ENCODE measurements around the gene ZNF746.

Gene ZNF746

DNA sequence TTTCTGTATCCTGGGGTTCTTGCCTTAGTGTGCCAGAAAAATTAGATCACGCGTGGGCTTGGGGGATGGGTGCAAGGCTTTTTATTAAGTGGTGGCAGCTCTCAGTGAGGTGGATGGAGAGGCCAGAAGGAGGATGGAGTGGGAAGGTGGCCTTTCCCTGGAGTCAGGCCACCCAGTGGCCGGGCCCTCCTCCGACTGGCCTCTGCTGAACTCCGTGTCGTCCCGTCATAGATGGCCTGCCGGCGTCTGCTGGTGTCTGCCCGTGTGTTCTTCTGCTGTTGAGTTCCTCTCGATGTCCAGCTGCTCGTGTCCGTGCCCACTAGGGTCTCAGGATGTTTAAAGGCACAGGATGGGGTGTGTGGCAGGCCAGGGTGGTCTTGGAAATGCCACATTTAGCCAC lies 4.0 kb upstream of the ZNF746 start:
- no peak for DNase-seq (ENCODE audit: low spot score)
- Histone ChIP-seq H2BK15ac (ENCODE audit: low read length) (no peak overlapping the region), H2AK5ac (ENCODE audit: low read depth, low read length) (no peak overlapping the region), H3K36me3 (replicated peaks in 1 of 2; ENCODE audit: control insufficient read depth in 2 of 2, insufficient read depth in 2 of 2, low read length in 2 of 2) (no peaks in the 10 kb centered on the region), H2BK120ac (ENCODE audit: low read depth, low read length) (no peak overlapping the region), H4K91ac (ENCODE audit: low read depth, low read length, poor library complexity) (no peak overlapping the region), H3K4me2 (ENCODE audit: insufficient read depth, low read length, poor library complexity, severe bottlenecking) (peak overlapping the region; percentile 3), H3K9me3 (replicated peaks in 1 of 2; ENCODE audit: control insufficient read depth in 2 of 2, insufficient read depth in 1 of 2, low read depth in 1 of 2, low read length in 2 of 2) (peaks cover 0 to 2% of the 10 kb centered on the region in 2 donors), H3K14ac (ENCODE audit: low read length) (no peak overlapping the region), H3K9ac (ENCODE audit: low read depth, low read length, poor library complexity) (no peak overlapping the region), H2AFZ (ENCODE audit: low read length) (no peak overlapping the region), H3K4me3 (ENCODE audit: low read length in 2 of 2) (no peak overlapping the region), H2BK5ac (ENCODE audit: low read length) (no peak overlapping the region), H3K27ac (replicated peaks; ENCODE audit: low read length) (no peak overlapping the region), H4K8ac (ENCODE audit: low read depth, low read length) (peak overlapping the region; percentile 65), H3K27me3 (ENCODE audit: control insufficient read depth in 3 of 3, insufficient read depth in 3 of 3, low read depth in 1 of 3, low read length in 3 of 3) (peaks cover 0 to 44% (median 6%) of the 10 kb centered on the region in 3 experiments), H3K4ac (ENCODE audit: low read length) (no peak overlapping the region), H3K18ac (ENCODE audit: low read length) (peak overlapping the region; percentile 27), H3K23ac (ENCODE audit: low read depth, low read length, poor library complexity) (no peak overlapping the region), H3K79me1 (ENCODE audit: low read depth, low read length) (peaks cover 5% of the 10 kb centered on the region), H2BK12ac (ENCODE audit: low read length) (no peak overlapping the region), H3K4me1 (ENCODE audit: control insufficient read depth in 2 of 2, insufficient read depth in 1 of 2, low read depth in 1 of 2, low read length in 2 of 2) (no peaks in the 10 kb centered on the region)
- no CpG with 5 or more reads among the region's 13 CpGs for WGBS, 2 donors (ENCODE audit: extremely low coverage in 2 of 2, insufficient read length in 2 of 2, insufficient replicate concordance in 1 of 2)

DNA sequence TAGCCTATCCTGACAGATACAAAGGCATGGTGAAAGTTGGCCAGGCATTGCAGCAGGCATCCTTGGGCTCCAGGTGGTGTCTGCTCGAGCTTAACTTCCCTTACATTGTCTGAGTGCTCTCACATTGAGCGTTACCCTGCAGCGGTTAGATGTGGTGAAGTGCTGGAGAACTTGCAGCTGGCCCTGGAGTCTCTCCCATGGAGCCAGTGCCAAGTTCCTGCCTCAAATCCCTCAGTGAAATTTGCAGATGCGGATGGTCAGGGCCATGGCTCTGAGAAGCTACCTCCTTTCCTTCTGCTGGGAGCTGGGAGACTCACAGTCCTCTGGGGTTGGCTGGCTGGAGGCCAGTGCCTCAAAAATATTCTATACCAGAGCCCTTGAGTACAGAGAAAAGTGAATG lies 3.3 kb upstream of the ZNF746 start:
- no peak overlapping the region for H3K9ac ChIP-seq (ENCODE audit: low read depth, low read length, poor library complexity)
- peaks cover 0 to 1% of the 10 kb centered on the region in 2 donors for H3K36me3 ChIP-seq (replicated peaks in 1 of 2; ENCODE audit: control insufficient read depth in 2 of 2, insufficient read depth in 2 of 2, low read length in 2 of 2)
- no peak overlapping the region for H4K91ac ChIP-seq (ENCODE audit: low read depth, low read length, poor library complexity)
- H2BK12ac ChIP-seq (ENCODE audit: low read length): no peak overlapping the region
- H3K14ac ChIP-seq (ENCODE audit: low read length): no peak overlapping the region
- peaks cover 0 to 44% (median 6%) of the 10 kb centered on the region in 3 experiments for H3K27me3 ChIP-seq (ENCODE audit: control insufficient read depth in 3 of 3, insufficient read depth in 3 of 3, low read depth in 1 of 3, low read length in 3 of 3)
- no peak overlapping the region for H3K27ac ChIP-seq (replicated peaks; ENCODE audit: low read length)
- H3K23ac ChIP-seq (ENCODE audit: low read depth, low read length, poor library complexity): no peak overlapping the region
- no CpG with 5 or more reads among the region's 4 CpGs for WGBS, 2 donors (ENCODE audit: extremely low coverage in 2 of 2, insufficient read length in 2 of 2, insufficient replicate concordance in 1 of 2)
- no peaks in the 10 kb centered on the region for H3K9me3 ChIP-seq (replicated peaks in 1 of 2; ENCODE audit: control insufficient read depth in 2 of 2, insufficient read depth in 1 of 2, low read depth in 1 of 2, low read length in 2 of 2)
- H3K4me1 ChIP-seq (ENCODE audit: control insufficient read depth in 2 of 2, insufficient read depth in 1 of 2, low read depth in 1 of 2, low read length in 2 of 2): peaks cover 2 to 3% of the 10 kb centered on the region in 2 donors
- no peak overlapping the region for H3K4me3 ChIP-seq (ENCODE audit: low read length in 2 of 2)
- H3K18ac ChIP-seq (ENCODE audit: low read length): no peak overlapping the region
- H2AK5ac ChIP-seq (ENCODE audit: low read depth, low read length): no peak overlapping the region
- no peak overlapping the region for H2AFZ ChIP-seq (ENCODE audit: low read length)
- H3K79me1 ChIP-seq (ENCODE audit: low read depth, low read length): peaks cover 6% of the 10 kb centered on the region
- no peak overlapping the region for H2BK15ac ChIP-seq (ENCODE audit: low read length)
- no peak overlapping the region for H3K4me2 ChIP-seq (ENCODE audit: insufficient read depth, low read length, poor library complexity, severe bottlenecking)
- no peak overlapping the region for H2BK5ac ChIP-seq (ENCODE audit: low read length)
- no peak overlapping the region for H4K8ac ChIP-seq (ENCODE audit: low read depth, low read length)
- no peak overlapping the region for H2BK120ac ChIP-seq (ENCODE audit: low read depth, low read length)
- no peak overlapping the region for H3K4ac ChIP-seq (ENCODE audit: low read length)
- no peak for DNase-seq (ENCODE audit: low spot score)

DNA sequence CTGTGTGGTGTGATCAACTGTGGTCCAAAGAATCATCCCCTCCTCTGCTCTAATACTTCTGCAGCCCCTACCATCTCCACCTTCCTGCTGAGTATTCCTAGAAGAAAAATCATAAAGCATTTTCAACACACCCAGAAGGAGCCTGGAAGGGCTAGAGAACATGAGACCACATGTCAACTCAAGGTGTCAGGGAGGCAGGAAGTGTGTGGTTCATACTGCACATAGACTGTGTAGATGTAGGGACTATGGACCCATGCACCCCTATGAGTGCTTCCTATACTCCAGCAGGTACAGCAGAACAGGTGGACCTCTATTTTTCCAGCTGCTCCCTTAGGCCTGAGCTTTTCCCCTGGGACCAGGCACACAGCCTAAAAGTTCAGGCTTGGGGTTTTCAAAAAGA lies 2.6 kb upstream of the ZNF746 start:
- Histone ChIP-seq H3K4me2 (ENCODE audit: insufficient read depth, low read length, poor library complexity, severe bottlenecking) (no peak overlapping the region), H3K23ac (ENCODE audit: low read depth, low read length, poor library complexity) (no peak overlapping the region), H3K18ac (ENCODE audit: low read length) (no peak overlapping the region), H3K27ac (replicated peaks; ENCODE audit: low read length) (no peak overlapping the region), H4K91ac (ENCODE audit: low read depth, low read length, poor library complexity) (no peak overlapping the region), H3K9ac (ENCODE audit: low read depth, low read length, poor library complexity) (no peak overlapping the region), H2BK12ac (ENCODE audit: low read length) (no peak overlapping the region), H3K14ac (ENCODE audit: low read length) (no peak overlapping the region), H2BK5ac (ENCODE audit: low read length) (no peak overlapping the region), H3K79me1 (ENCODE audit: low read depth, low read length) (peaks cover 8% of the 10 kb centered on the region), H2BK120ac (ENCODE audit: low read depth, low read length) (no peak overlapping the region), H3K4me1 (ENCODE audit: control insufficient read depth in 2 of 2, insufficient read depth in 1 of 2, low read depth in 1 of 2, low read length in 2 of 2) (peaks cover 3 to 6% of the 10 kb centered on the region in 2 donors), H2AK5ac (ENCODE audit: low read depth, low read length) (no peak overlapping the region), H3K36me3 (replicated peaks in 1 of 2; ENCODE audit: control insufficient read depth in 2 of 2, insufficient read depth in 2 of 2, low read length in 2 of 2) (peaks cover 0 to 8% of the 10 kb centered on the region in 2 donors), H4K8ac (ENCODE audit: low read depth, low read length) (no peak overlapping the region), H3K4ac (ENCODE audit: low read length) (no peak overlapping the region), H2BK15ac (ENCODE audit: low read length) (no peak overlapping the region), H2AFZ (ENCODE audit: low read length) (no peak overlapping the region), H3K4me3 (ENCODE audit: low read length in 2 of 2) (no peak overlapping the region), H3K9me3 (replicated peaks in 1 of 2; ENCODE audit: control insufficient read depth in 2 of 2, insufficient read depth in 1 of 2, low read depth in 1 of 2, low read length in 2 of 2) (no peaks in the 10 kb centered on the region), H3K27me3 (ENCODE audit: control insufficient read depth in 3 of 3, insufficient read depth in 3 of 3, low read depth in 1 of 3, low read length in 3 of 3) (peaks cover 0 to 44% (median 6%) of the 10 kb centered on the region in 3 experiments)
- DNase-seq (ENCODE audit: low spot score): no peak

DNA sequence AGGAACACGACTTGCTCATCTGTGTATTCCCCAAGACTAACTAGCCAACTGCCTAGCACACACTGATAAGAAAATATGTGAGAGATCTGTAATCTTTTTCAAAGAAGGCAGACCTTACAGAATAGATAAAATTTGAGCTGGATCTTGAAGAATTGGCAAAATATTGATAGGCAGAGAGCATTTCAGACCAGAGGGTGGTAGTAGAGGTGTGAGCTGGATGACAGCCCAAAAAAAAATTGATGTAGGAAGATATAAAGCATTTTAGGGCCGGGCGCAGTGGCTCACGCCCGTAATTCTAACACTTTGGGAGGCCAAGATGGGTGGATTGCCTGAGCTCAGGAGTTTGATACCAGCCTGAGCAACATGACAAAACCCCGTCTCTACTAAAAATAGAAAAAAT lies 1.2 kb upstream of the ZNF746 start:
- H3K9ac ChIP-seq (ENCODE audit: low read depth, low read length, poor library complexity): no peak overlapping the region
- no peak overlapping the region for H4K8ac ChIP-seq (ENCODE audit: low read depth, low read length)
- no peak overlapping the region for H2BK5ac ChIP-seq (ENCODE audit: low read length)
- H3K4ac ChIP-seq (ENCODE audit: low read length): no peak overlapping the region
- H2BK12ac ChIP-seq (ENCODE audit: low read length): no peak overlapping the region
- no CpG with 5 or more reads among the region's 6 CpGs for WGBS, 2 donors (ENCODE audit: extremely low coverage in 2 of 2, insufficient read length in 2 of 2, insufficient replicate concordance in 1 of 2)
- no peak overlapping the region for H3K4me2 ChIP-seq (ENCODE audit: insufficient read depth, low read length, poor library complexity, severe bottlenecking)
- H2BK120ac ChIP-seq (ENCODE audit: low read depth, low read length): no peak overlapping the region
- peaks cover 4 to 6% of the 10 kb centered on the region in 2 donors for H3K4me1 ChIP-seq (ENCODE audit: control insufficient read depth in 2 of 2, insufficient read depth in 1 of 2, low read depth in 1 of 2, low read length in 2 of 2)
- H3K27me3 ChIP-seq (ENCODE audit: control insufficient read depth in 3 of 3, insufficient read depth in 3 of 3, low read depth in 1 of 3, low read length in 3 of 3): peaks cover 0 to 44% (median 6%) of the 10 kb centered on the region in 3 experiments
- H3K27ac ChIP-seq (replicated peaks; ENCODE audit: low read length): no peak overlapping the region
- peaks cover 10% of the 10 kb centered on the region for H3K79me1 ChIP-seq (ENCODE audit: low read depth, low read length)
- H2AK5ac ChIP-seq (ENCODE audit: low read depth, low read length): no peak overlapping the region
- peaks cover 0 to 19% of the 10 kb centered on the region in 2 donors for H3K36me3 ChIP-seq (replicated peaks in 1 of 2; ENCODE audit: control insufficient read depth in 2 of 2, insufficient read depth in 2 of 2, low read length in 2 of 2)
- no peak overlapping the region for H2BK15ac ChIP-seq (ENCODE audit: low read length)
- H3K4me3 ChIP-seq (ENCODE audit: low read length in 2 of 2): no peak overlapping the region
- no peak overlapping the region for H3K18ac ChIP-seq (ENCODE audit: low read length)
- no peaks in the 10 kb centered on the region for H3K9me3 ChIP-seq (replicated peaks in 1 of 2; ENCODE audit: control insufficient read depth in 2 of 2, insufficient read depth in 1 of 2, low read depth in 1 of 2, low read length in 2 of 2)
- H4K91ac ChIP-seq (ENCODE audit: low read depth, low read length, poor library complexity): no peak overlapping the region
- H2AFZ ChIP-seq (ENCODE audit: low read length): no peak overlapping the region
- no peak overlapping the region for H3K14ac ChIP-seq (ENCODE audit: low read length)
- H3K23ac ChIP-seq (ENCODE audit: low read depth, low read length, poor library complexity): no peak overlapping the region
- DNase-seq (ENCODE audit: low spot score): no peak
